ENCODE measurements around the gene OSBP2. TPM values are rescaled to one million over a fixed set of nuclear protein-coding genes. Genes with fewer than 3 reads are reported as not detected.

OSBP2 gene
- total RNA-seq, 1 donor from 2014 or later, result 12.0 TPM

GRCh38 chr22:30902496-30903357, 208.1 kb downstream of the OSBP2 start:
- intact Hi-C loops (cut with DNase I), result no loop called here
- ATAC-seq (no peak), DNase-seq (ENCODE audit: low spot score) (no peak)

- no peak for DNase-seq (ENCODE audit: low spot score)
- ATAC-seq, result no peak
- intact Hi-C loops (cut with DNase I), result no loop called here
These were observed 209.3 kb downstream of the OSBP2 start for GRCh38 chr22:30903876-30904460.

GRCh38 chr22:30905696-30906341, 211.1 kb downstream of the OSBP2 start:
- intact Hi-C loops (cut with DNase I), result no loop called here
- DNase-seq (ENCODE audit: low spot score) (no peak), ATAC-seq (no peak)

- DNase-seq (ENCODE audit: low spot score) (no peak), ATAC-seq (no peak)
- intact Hi-C loops (cut with DNase I), result no loop called here
These were observed 211.7 kb downstream of the OSBP2 start for GRCh38 chr22:30906411-30906810.

- intact Hi-C loops (cut with DNase I), result no loop called here
These were observed 212.3 kb downstream of the OSBP2 start for GRCh38 chr22:30906946-30907345.

GRCh38 chr22:30908051-30908461, 213.4 kb downstream of the OSBP2 start:
- intact Hi-C loops (cut with DNase I), result no loop called here
- DNase-seq (ENCODE audit: low spot score) (no peak), ATAC-seq (no peak)

More at GRCh38 chr22:30906946-30907345, 212.3 kb downstream of the OSBP2 start:
- ATAC-seq, result no peak
- no peak for DNase-seq (ENCODE audit: low spot score)

DNA sequence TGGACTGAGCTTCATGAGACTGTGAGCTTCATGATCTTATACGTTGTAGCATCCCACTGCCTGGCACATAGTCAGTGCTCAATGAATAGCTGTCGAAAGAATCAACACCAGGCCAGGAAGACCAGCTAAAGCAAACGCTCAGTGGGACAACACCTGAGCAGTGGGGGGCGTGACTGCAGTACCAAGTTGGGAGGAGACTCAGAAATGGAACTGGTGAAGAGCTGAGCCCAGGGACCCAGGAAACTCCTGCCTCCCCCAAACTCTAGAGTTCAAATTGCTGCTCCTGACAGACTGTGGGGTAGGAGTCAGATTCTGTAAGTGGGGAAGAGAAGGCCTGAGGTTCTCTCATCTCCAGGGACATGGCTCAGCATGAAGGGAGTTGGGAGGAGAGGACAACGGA, 214.6 kb downstream of the OSBP2 start:
- ATAC-seq (no peak), DNase-seq (ENCODE audit: low spot score) (no peak)
- intact Hi-C loops (cut with DNase I), result no loop called here

DNA sequence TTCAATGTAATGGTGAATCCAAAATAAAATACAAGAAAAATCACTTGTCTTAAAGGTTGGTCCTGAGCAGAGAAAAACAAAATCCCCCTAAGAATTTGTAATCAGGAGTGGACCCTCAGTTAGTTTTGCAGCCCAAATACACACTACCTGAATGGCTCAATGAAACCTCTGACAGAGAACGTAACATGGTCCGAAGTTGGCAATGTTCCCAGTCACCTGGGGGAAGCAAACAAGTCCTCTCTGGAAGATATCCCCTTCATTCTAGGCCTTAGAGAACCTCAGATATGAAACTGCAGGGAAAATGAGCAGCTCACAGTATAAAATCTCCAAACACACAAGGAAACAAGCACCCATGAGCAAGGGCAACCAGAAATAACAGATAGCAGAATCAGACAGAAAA, 215.7 kb downstream of the OSBP2 start:
- DNase-seq (ENCODE audit: low spot score) (no peak), ATAC-seq (no peak)
- intact Hi-C loops (cut with DNase I), result no loop called here

GRCh38 chr22:30918761-30919160, 224.1 kb downstream of the OSBP2 start:
- intact Hi-C loops (cut with DNase I), result no loop called here
- ATAC-seq, result no peak
- no peak for DNase-seq (ENCODE audit: low spot score)

DNA sequence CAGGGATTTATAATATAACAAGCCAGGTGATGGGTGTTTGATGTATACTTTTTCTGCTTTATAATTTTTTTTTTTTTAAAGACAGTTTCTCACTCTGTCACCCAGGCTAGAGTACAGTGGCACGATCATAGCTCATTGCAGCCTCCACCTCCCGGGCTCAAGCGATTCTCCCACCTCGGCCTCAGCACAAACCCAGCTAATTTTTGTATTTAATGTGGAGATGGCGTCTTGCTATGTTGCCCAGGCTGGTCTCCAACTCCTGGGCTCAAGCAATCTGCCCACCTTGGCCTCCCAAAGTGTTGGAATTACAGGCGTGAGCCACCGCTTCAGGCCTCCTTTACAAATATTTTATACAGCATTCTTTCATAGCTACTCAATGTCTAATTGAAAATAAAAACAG, 225.3 kb downstream of the OSBP2 start:
- DNase-seq (ENCODE audit: low spot score) (no peak), ATAC-seq (no peak)
- intact Hi-C loops (cut with DNase I), result no loop called here

DNA sequence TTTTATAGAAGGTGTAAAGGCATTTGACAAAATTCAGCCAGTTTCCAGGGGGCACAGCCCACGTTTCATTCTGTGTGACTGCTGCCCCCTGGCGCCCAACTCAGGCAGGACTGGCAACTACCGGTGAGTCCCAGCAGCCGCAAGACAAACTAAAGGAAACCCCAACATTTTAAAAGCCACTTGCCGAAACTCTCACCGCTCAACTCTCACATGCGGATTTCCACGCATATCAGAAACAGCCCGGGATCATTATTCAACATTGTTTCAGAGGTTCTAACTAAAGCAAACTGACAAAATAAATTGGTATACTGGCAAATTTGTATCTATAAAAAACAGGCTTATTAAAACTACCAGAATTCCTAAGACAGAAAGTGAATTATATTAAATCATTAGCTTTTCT, 225.7 kb downstream of the OSBP2 start:
- intact Hi-C loops (cut with DNase I), result no loop called here
- peak; percentile 79 for ATAC-seq

DNA sequence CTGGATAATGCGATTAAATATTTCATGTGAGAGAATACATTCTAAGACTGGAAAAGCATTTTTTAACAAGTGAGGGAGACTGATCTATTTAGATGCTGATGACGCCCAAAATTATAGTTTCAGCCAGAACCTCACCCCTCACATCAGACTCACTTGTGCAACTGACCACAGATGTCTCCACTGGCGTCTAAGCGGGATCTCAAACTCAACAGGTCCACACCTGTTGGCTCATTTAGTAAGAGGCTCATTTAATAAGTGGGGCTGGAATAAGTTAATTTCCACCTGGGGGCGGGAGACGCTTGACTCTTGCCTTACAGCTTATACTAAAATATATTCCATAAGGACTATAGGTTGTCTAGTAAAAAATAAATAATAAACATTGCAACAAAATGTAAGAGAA, 226.4 kb downstream of the OSBP2 start:
- DNase-seq (ENCODE audit: low spot score) (no peak), ATAC-seq (no peak)
- intact Hi-C loops (cut with DNase I), result no loop called here

More for the DNA sequence above, 225.7 kb downstream of the OSBP2 start:
- peak; percentile 92 for DNase-seq (ENCODE audit: low spot score)

GRCh38 chr22:30922151-30922611, 227.5 kb downstream of the OSBP2 start:
- DNase-seq (ENCODE audit: low spot score) (peak; percentile 84), ATAC-seq (peak; percentile 75)
- intact Hi-C loops (cut with DNase I), result no loop called here

DNA sequence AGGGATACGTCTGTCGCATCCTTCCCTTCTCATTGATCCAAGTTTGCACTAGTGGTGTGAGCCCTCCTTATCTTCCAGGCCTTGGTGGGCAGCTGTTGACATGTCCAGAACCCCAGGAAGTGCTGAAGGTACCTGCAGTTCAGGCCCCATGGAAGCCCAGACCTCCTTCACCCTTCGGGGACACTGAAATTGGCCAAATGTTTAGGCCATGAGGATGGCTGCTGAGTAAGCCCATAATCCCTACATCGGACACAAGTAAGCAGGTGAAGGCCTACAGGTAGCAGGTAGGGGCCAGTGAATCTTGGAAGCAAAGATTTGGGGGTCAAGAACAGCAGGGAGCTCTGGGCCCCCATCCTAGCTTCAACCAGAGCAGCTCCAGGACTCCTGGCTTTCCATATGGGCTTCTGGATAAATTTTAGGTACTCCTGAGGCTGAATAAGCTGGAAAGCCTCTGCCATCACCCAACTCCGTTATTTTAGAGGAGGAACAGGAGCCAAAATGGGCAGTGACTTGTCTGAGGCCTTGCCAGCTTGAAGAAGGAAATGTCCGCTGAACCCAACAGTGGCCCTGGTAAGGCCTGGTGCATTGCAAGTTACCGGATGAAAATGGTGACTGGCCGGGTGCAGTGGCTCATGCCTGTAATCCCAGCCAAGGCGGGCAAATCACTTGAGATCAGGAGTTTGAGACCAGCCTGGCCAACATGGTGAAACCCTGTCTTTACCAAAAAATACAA, 228.7 kb downstream of the OSBP2 start:
- DNase-seq (ENCODE audit: low spot score), result peak; percentile 28
- intact Hi-C loops (cut with DNase I), result no loop called here
- ATAC-seq, result no peak

DNA sequence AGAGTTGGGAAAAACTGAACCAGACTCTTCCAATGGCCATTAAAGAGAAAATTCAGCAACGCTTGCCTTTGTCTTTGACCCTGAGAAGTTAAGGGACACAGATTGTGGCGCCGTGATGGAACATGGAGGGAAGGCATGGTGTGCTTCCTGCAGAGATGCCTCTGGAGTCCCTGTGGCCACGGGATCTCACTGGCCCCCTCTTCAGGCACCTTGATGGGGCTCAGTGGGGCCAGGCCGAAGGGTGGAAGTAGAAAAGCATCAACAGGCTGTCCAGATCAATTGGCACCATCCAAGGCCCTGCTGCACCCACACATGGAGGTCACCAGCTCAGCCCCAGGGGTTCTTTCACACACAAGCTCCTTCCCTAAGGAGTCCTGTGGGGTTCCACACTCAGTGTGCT, 231.0 kb downstream of the OSBP2 start:
- DNase-seq (ENCODE audit: low spot score) (peak; percentile 46), ATAC-seq (no peak)
- intact Hi-C loops (cut with DNase I), result no loop called here

DNA sequence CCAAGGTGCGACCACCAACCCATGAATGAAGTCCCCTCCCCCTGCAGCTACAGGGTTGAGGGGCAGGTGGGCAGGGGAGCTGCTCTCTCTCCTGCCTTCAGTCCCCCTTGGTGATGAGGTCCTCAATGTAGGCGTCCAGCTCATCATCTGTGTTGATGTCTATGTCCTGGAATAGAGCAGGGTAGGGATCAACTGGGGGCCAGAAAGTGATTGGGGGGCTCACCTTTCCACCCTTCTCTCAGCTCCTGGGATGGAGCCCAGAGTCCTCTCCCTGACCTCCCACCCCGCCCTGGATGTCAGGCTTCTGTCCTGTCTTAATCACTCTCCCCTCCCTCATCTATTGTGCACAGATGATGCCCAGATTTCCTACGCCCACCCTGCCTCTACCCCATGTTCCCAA, 232.0 kb downstream of the OSBP2 start:
- ATAC-seq, result no peak
- no peak for DNase-seq (ENCODE audit: low spot score)
- intact Hi-C loops (cut with DNase I), result no loop called here

GRCh38 chr22:30927806-30928205, 233.1 kb downstream of the OSBP2 start:
- no peak for ATAC-seq
- intact Hi-C loops (cut with DNase I), result no loop called here

GRCh38 chr22:30928401-30928800, 233.7 kb downstream of the OSBP2 start:
- DNase-seq (ENCODE audit: low spot score) (no peak), ATAC-seq (no peak)
- intact Hi-C loops (cut with DNase I), result no loop called here

More at GRCh38 chr22:30927806-30928205, 233.1 kb downstream of the OSBP2 start:
- no peak for DNase-seq (ENCODE audit: low spot score)

DNA sequence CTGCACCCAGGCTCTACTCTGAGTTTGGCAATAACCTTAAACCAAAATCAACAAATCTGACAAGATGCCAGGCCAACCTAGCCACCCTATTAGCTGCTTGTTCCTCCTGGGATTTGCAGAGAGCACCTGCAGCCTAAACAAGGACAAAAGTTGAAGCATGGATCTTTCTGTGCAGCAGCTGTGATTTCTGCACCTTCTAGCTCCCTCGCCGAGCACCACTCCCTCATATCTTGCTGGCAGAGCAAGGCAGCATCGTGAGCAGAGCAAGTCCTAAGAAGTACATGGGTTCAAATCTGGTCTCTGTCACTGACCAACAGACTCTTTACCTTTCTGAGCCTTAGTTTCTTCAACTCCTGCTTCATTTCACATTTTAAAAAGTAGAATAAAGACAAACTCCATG, 235.6 kb downstream of the OSBP2 start:
- DNase-seq (ENCODE audit: low spot score) (no peak), ATAC-seq (no peak)
- intact Hi-C loops (cut with DNase I), result no loop called here
